Muscle of leg (tissue), 11 donors: ENCODE results near the gene APBA1. TPM values are rescaled to one million over a fixed set of nuclear protein-coding genes. Genes with fewer than 3 reads are reported as not detected.
A peak's percentile ranks its signal among the peaks of the same experiment; 100 is the strongest.

Experiments used
- DNase-seq: peaks from one replicate; pipeline ENCODE4 v3.0.0; 2013
- H3K27ac ChIP-seq: one replicate; pipeline ENCODE4 v1.5.1; 2013; ENCODE audit warnings: mild to moderate bottlenecking, low read length, control low read depth
- H3K27me3 ChIP-seq: one replicate; pipeline ENCODE4 v1.6.1; 2013; ENCODE audit warnings: low read length; ENCODE audit not compliant: control insufficient read depth, insufficient read depth
- H3K36me3 ChIP-seq: one replicate; pipeline ENCODE4 v1.6.1; 2013; ENCODE audit warnings: low read length; ENCODE audit not compliant: control insufficient read depth, insufficient read depth
- H3K4me1 ChIP-seq: one replicate; pipeline ENCODE4 v1.6.1; 2013; ENCODE audit warnings: low read length; ENCODE audit not compliant: control insufficient read depth, insufficient read depth
- H3K4me3 ChIP-seq: one replicate; pipeline ENCODE4 v1.5.1; 2013; ENCODE audit warnings: low read length, control low read depth
- H3K9me3 ChIP-seq: replicated peaks from 2 replicates; pipeline ENCODE4 v1.6.1; 2013; ENCODE audit warnings: low read depth, low read length; ENCODE audit not compliant: control insufficient read depth
- WGBS: methylation state at CpG from one replicate; pipeline ENCODE4 v1.1.5; 2013; ENCODE audit warnings: missing lambda C conversion rate; ENCODE audit not compliant: insufficient coverage; 5-methylcytosine and 5-hydroxymethylcytosine counted together
- polyA plus RNA-seq, 8 donors: library from polyadenylated mRNA; unstranded; fragments of 120-200 nt; gene quantifications; one replicate each; pipeline versions ENCODE4 v1.2.1 to v1.2.3, GENCODE V29; 2013; ENCODE audit warnings: inconsistent platforms in 1 of 8, low replicate concordance in 1 of 8; ENCODE audit not compliant: insufficient read length in 8 of 8, insufficient read depth in 1 of 8
- total RNA-seq: library from RNA; stranded (reverse); fragments of 120-200 nt; gene quantifications from one replicate; pipeline ENCODE4 v1.2.4, GENCODE V29; 2013

APBA1 gene
- total and polyA plus RNA-seq, 9 donors: 5.3 to 13.3 (median 7.8) TPM

- Histone ChIP-seq H3K27me3 (no peaks in the 10 kb centered on the region), H3K9me3 (no peaks in the 10 kb centered on the region), H3K36me3 (no peaks in the 10 kb centered on the region), H3K4me1 (no peaks in the 10 kb centered on the region), H3K4me3 (no peak overlapping the region), H3K27ac (no peak overlapping the region)
- no CpG with 5 or more reads among the region's 4 CpGs for WGBS
- no peak for DNase-seq
These were observed 6.8 kb upstream of the APBA1 start for GRCh38 chr9:69678843-69679538.

GRCh38 chr9:69677931-69678330, 5.8 kb upstream of the APBA1 start:
- no peak for DNase-seq
- no peaks in the 10 kb centered on the region for H3K27me3 ChIP-seq
- no CpG with 5 or more reads among the region's 5 CpGs for WGBS
- H3K27ac ChIP-seq: no peak overlapping the region
- H3K4me3 ChIP-seq: no peak overlapping the region
- peaks cover 5% of the 10 kb centered on the region for H3K4me1 ChIP-seq
- H3K9me3 ChIP-seq: no peaks in the 10 kb centered on the region
- H3K36me3 ChIP-seq: no peaks in the 10 kb centered on the region

- H3K4me3 ChIP-seq: no peak overlapping the region
- no peaks in the 10 kb centered on the region for H3K36me3 ChIP-seq
- WGBS: 70% methylated on average over 2 of the region's 3 CpGs
- H3K9me3 ChIP-seq: no peaks in the 10 kb centered on the region
- peaks cover 8% of the 10 kb centered on the region for H3K27me3 ChIP-seq
- H3K27ac ChIP-seq: no peak overlapping the region
- H3K4me1 ChIP-seq: peaks cover 17% of the 10 kb centered on the region
- DNase-seq: no peak
These were observed 3.4 kb upstream of the APBA1 start for GRCh38 chr9:69675563-69675962.

GRCh38 chr9:69674716-69675438, 2.7 kb upstream of the APBA1 start:
- DNase-seq: peak; percentile 7
- Histone ChIP-seq H3K4me1 (peaks cover 17% of the 10 kb centered on the region), H3K4me3 (no peak overlapping the region), H3K36me3 (no peaks in the 10 kb centered on the region), H3K9me3 (no peaks in the 10 kb centered on the region), H3K27me3 (peaks cover 8% of the 10 kb centered on the region), H3K27ac (no peak overlapping the region)
- no CpG with 5 or more reads among the region's 3 CpGs for WGBS

GRCh38 chr9:69674112-69674685, 2.0 kb upstream of the APBA1 start:
- no peak overlapping the region for H3K27ac ChIP-seq

GRCh38 chr9:69673311-69673640, 1.1 kb upstream of the APBA1 start:
- H3K4me1 ChIP-seq: peaks cover 17% of the 10 kb centered on the region
- H3K36me3 ChIP-seq: no peaks in the 10 kb centered on the region
- H3K9me3 ChIP-seq: no peaks in the 10 kb centered on the region
- no peak for DNase-seq
- H3K27me3 ChIP-seq: peaks cover 8% of the 10 kb centered on the region
- H3K4me3 ChIP-seq: peak overlapping the region; percentile 77
- 0% methylated on average over 1 of the region's 6 CpGs for WGBS
- H3K27ac ChIP-seq: peak overlapping the region; percentile 90

More at GRCh38 chr9:69674112-69674685, 2.0 kb upstream of the APBA1 start:
- no peaks in the 10 kb centered on the region for H3K36me3 ChIP-seq
- H3K4me3 ChIP-seq: no peak overlapping the region
- H3K27me3 ChIP-seq: peaks cover 8% of the 10 kb centered on the region
- H3K4me1 ChIP-seq: peaks cover 17% of the 10 kb centered on the region
- WGBS: 66% methylated on average over 8 of the region's 11 CpGs
- DNase-seq: peak; percentile 63
- H3K9me3 ChIP-seq: no peaks in the 10 kb centered on the region

- Histone ChIP-seq H3K9me3 (no peaks in the 10 kb centered on the region), H3K4me1 (peaks cover 17% of the 10 kb centered on the region), H3K27ac (peak overlapping the region; percentile 90), H3K27me3 (peaks cover 9% of the 10 kb centered on the region), H3K36me3 (no peaks in the 10 kb centered on the region), H3K4me3 (peak overlapping the region; percentile 77)
- under 1% methylated on average over 60 of the region's 60 CpGs for WGBS
- DNase-seq: peak; percentile 95
These were observed 582 bp upstream of the APBA1 start for GRCh38 chr9:69672596-69673310.

- peak; percentile 76 for DNase-seq
- Histone ChIP-seq H3K4me1 (peaks cover 17% of the 10 kb centered on the region), H3K36me3 (no peaks in the 10 kb centered on the region), H3K27ac (peak overlapping the region; percentile 83), H3K4me3 (peak overlapping the region; percentile 79), H3K27me3 (peaks cover 10% of the 10 kb centered on the region), H3K9me3 (no peaks in the 10 kb centered on the region)
- WGBS: 19% methylated on average over 14 of the region's 15 CpGs
These were observed 776 bp downstream of the APBA1 start for GRCh38 chr9:69671311-69671878.

- DNase-seq: no peak
- Histone ChIP-seq H3K4me1 (peaks cover 11% of the 10 kb centered on the region), H3K36me3 (no peaks in the 10 kb centered on the region), H3K27me3 (peaks cover 12% of the 10 kb centered on the region), H3K27ac (no peak overlapping the region), H3K4me3 (no peak overlapping the region), H3K9me3 (no peaks in the 10 kb centered on the region)
- no CpG with 5 or more reads among the region's 1 CpG for WGBS
These were observed 4.9 kb downstream of the APBA1 start for GRCh38 chr9:69667306-69667705.

- 20% methylated on average over 1 of the region's 2 CpGs for WGBS
- H3K27me3 ChIP-seq: peaks cover 2% of the 10 kb centered on the region
These were observed 11.9 kb downstream of the APBA1 start for GRCh38 chr9:69660304-69660703.

More at GRCh38 chr9:69660304-69660703, 11.9 kb downstream of the APBA1 start:
- Histone ChIP-seq H3K27ac (no peak overlapping the region), H3K4me1 (no peaks in the 10 kb centered on the region), H3K4me3 (no peak overlapping the region), H3K9me3 (no peaks in the 10 kb centered on the region), H3K36me3 (no peaks in the 10 kb centered on the region)
- DNase-seq: no peak
